Adipose tissue (tissue), 3 donors: Measurements from ENCODE around the gene SUCO. TPM values are rescaled to one million over a fixed set of nuclear protein-coding genes. Genes with fewer than 3 reads are reported as not detected.
"Not testable (repeated sequence)": the region's sequence is repeated elsewhere in the genome, so short reads cannot be mapped to it uniquely, and the experiment has no call there.

Experiments used
- H3K27ac ChIP-seq: one replicate; pipeline ENCODE4 v1.5.1; 2013; ENCODE audit warnings: low read depth, low read length
- WGBS, 3 donors: extraction: QIAGEN DNeasy Blood & Tissue Kit; methylation state at CpG; one replicate each; pipeline ENCODE4 v1.1.7; 2013; 5-methylcytosine and 5-hydroxymethylcytosine counted together
- polyA plus RNA-seq, 3 donors: library from polyadenylated mRNA; stranded (reverse); fragments of 200-250 nt; gene quantifications; one replicate each; pipeline ENCODE4 v1.2.3, GENCODE V29; 2013
- donor health status: healthy with polysubstance abuse.
- donor health status: Bipolar disorder and iron deficiency.
- donor health status: healthy.

The SUCO gene
- polyA plus RNA-seq, 3 donors: 7.7 to 14.1 (median 11.0) TPM

- WGBS, 3 donors: 92 to 100% (median 95%) methylated on average over 3 of the region's 3 CpGs
- H3K27ac ChIP-seq: no peak overlapping the region
These were observed 56.6 kb downstream of the SUCO start for GRCh38 chr1:172589553-172589952.

- not testable (repeated sequence) for H3K27ac ChIP-seq
- no CpG with 5 or more reads among the region's 1 CpG for WGBS, 3 donors
These were observed 58.5 kb downstream of the SUCO start for GRCh38 chr1:172591429-172591828.

- WGBS, 3 donors: 87 to 97% (median 95%) methylated on average over 4 of the region's 4 CpGs
- not testable (repeated sequence) for H3K27ac ChIP-seq
These were observed 62.1 kb downstream of the SUCO start for GRCh38 chr1:172595066-172595465.

- H3K27ac ChIP-seq: not testable (repeated sequence)
- WGBS, 3 donors: 82 to 86% (median 83%) methylated on average over 10 of the region's 10 CpGs
These were observed 63.8 kb downstream of the SUCO start for GRCh38 chr1:172596782-172597181.

GRCh38 chr1:172599912-172600311, 67.0 kb downstream of the SUCO start:
- WGBS, 3 donors: 87 to 93% (median 92%) methylated on average over 3 of the region's 3 CpGs

GRCh38 chr1:172600615-172601014, 67.7 kb downstream of the SUCO start:
- WGBS, 3 donors: 87 to 96% (median 94%) methylated on average over 1 of the region's 1 CpG
- H3K27ac ChIP-seq: no peak overlapping the region

More at GRCh38 chr1:172599912-172600311, 67.0 kb downstream of the SUCO start:
- no peak overlapping the region for H3K27ac ChIP-seq

GRCh38 chr1:172601046-172601630, 68.2 kb downstream of the SUCO start:
- 92 to 94% (median 93%) methylated on average over 6 of the region's 6 CpGs for WGBS, 3 donors
- no peak overlapping the region for H3K27ac ChIP-seq

GRCh38 chr1:172602706-172603105, 69.8 kb downstream of the SUCO start:
- no peak overlapping the region for H3K27ac ChIP-seq

GRCh38 chr1:172603816-172604215, 70.9 kb downstream of the SUCO start:
- no peak overlapping the region for H3K27ac ChIP-seq
- WGBS, 3 donors: 85 to 98% (median 93%) methylated on average over 4 of the region's 4 CpGs

- WGBS, 3 donors: 93 to 99% (median 93%) methylated on average over 2 of the region's 2 CpGs
- no peak overlapping the region for H3K27ac ChIP-seq
These were observed 72.7 kb downstream of the SUCO start for GRCh38 chr1:172605641-172606040.

- no peak overlapping the region for H3K27ac ChIP-seq
These were observed 74.2 kb downstream of the SUCO start for GRCh38 chr1:172607145-172607544.

GRCh38 chr1:172608098-172608601, 75.2 kb downstream of the SUCO start:
- no peak overlapping the region for H3K27ac ChIP-seq
- 49 to 79% (median 76%) methylated on average over 4 of the region's 4 CpGs for WGBS, 3 donors

GRCh38 chr1:172609528-172609927, 76.6 kb downstream of the SUCO start:
- WGBS, 3 donors: 91 to 93% (median 92%) methylated on average over 3 of the region's 3 CpGs

GRCh38 chr1:172612478-172612877, 79.5 kb downstream of the SUCO start:
- 88 to 94% (median 93%) methylated on average over 2 of the region's 2 CpGs for WGBS, 3 donors

More at GRCh38 chr1:172609528-172609927, 76.6 kb downstream of the SUCO start:
- H3K27ac ChIP-seq: no peak overlapping the region

GRCh38 chr1:172613294-172613693, 80.3 kb downstream of the SUCO start:
- WGBS, 3 donors: 75 to 93% (median 81%) methylated on average over 2 of the region's 2 CpGs
- H3K27ac ChIP-seq: no peak overlapping the region

More at GRCh38 chr1:172612478-172612877, 79.5 kb downstream of the SUCO start:
- H3K27ac ChIP-seq: no peak overlapping the region

- no peak overlapping the region for H3K27ac ChIP-seq
- WGBS, 3 donors: 41 to 50% (median 49%) methylated on average over 1 of the region's 1 CpG
These were observed 83.2 kb downstream of the SUCO start for GRCh38 chr1:172616195-172616594.

GRCh38 chr1:172616636-172617035, 83.7 kb downstream of the SUCO start:
- WGBS, 3 donors: 34 to 65% (median 43%) methylated on average over 3 of the region's 3 CpGs
- H3K27ac ChIP-seq: no peak overlapping the region

GRCh38 chr1:172620603-172621002, 87.7 kb downstream of the SUCO start:
- WGBS, 3 donors: 85 to 93% (median 92%) methylated on average over 9 of the region's 9 CpGs
- H3K27ac ChIP-seq: not testable (repeated sequence)

GRCh38 chr1:172622541-172622940, 89.6 kb downstream of the SUCO start:
- H3K27ac ChIP-seq: no peak overlapping the region
- WGBS, 3 donors: 48 to 87% (median 82%) methylated on average over 3 of the region's 3 CpGs

- 85 to 89% (median 89%) methylated on average over 3 of the region's 3 CpGs for WGBS, 3 donors
- H3K27ac ChIP-seq: no peak overlapping the region
These were observed 90.8 kb downstream of the SUCO start for GRCh38 chr1:172623748-172624147.
